T-helper 1 cell treated with Interleukin-12 subunit alpha and Interleukin-12 subunit beta and Interleukin-4 antibody, amounts not matched to agents 30 μg/mL and 1 μg/mL, for 36 hours (primary cell): ENCODE data around the gene CLIC3.

ENCODE experiments used
- H3K27ac Mint-ChIP-seq: one replicate; pipeline ENCODE4 v1.8.0; 2021; ENCODE audit warnings: mild to moderate bottlenecking, mixed read lengths
- H3K27me3 Mint-ChIP-seq: one replicate; pipeline ENCODE4 v1.8.0; 2021; ENCODE audit warnings: low read depth, mixed read lengths
- H3K36me3 Mint-ChIP-seq: one replicate; pipeline ENCODE4 v1.8.0; 2021; ENCODE audit warnings: low read depth, mixed read lengths
- H3K4me1 Mint-ChIP-seq: one replicate; pipeline ENCODE4 v1.8.0; 2021; ENCODE audit warnings: low read depth, mixed read lengths
- H3K4me3 Mint-ChIP-seq: one replicate; pipeline ENCODE4 v1.8.0; 2021; ENCODE audit warnings: mild to moderate bottlenecking, moderate library complexity, mixed read lengths
- H3K9me3 Mint-ChIP-seq: one replicate; pipeline ENCODE4 v1.8.0; 2021; ENCODE audit warnings: mixed read lengths

The CLIC3 gene

GRCh38 chr9:136977649-136978072, 18.7 kb downstream of the CLIC3 start:
- no peak overlapping the region for H3K4me3 Mint-ChIP-seq
- no peak overlapping the region for H3K27ac Mint-ChIP-seq
- H3K9me3 Mint-ChIP-seq = no peaks in the 10 kb centered on the region
- no peaks in the 10 kb centered on the region for H3K36me3 Mint-ChIP-seq
- H3K4me1 Mint-ChIP-seq = peaks cover 3% of the 10 kb centered on the region
- H3K27me3 Mint-ChIP-seq = peaks cover 9% of the 10 kb centered on the region

- peaks cover 9% of the 10 kb centered on the region for H3K27me3 Mint-ChIP-seq
- no peaks in the 10 kb centered on the region for H3K36me3 Mint-ChIP-seq
- H3K4me3 Mint-ChIP-seq = no peak within 1 kb of the TSS
- H3K4me1 Mint-ChIP-seq = peaks cover 3% of the 10 kb centered on the region
- no peak within 1 kb of the TSS for H3K27ac Mint-ChIP-seq
- no peaks in the 10 kb centered on the region for H3K9me3 Mint-ChIP-seq
These were observed 19.1 kb downstream of the CLIC3 start, which contains the start of gene PTGDS for GRCh38 chr9:136977223-136977622. Gene PTGDS (plus strand): TSS chr9:136977504. CDS start chr9:136977579, 75 bp downstream.

- Mint-ChIP-seq H3K4me3 (peak overlapping the region; percentile 34), H3K27me3 (peaks cover 8% of the 10 kb centered on the region), H3K4me1 (peaks cover 3% of the 10 kb centered on the region), H3K36me3 (no peaks in the 10 kb centered on the region), H3K27ac (no peak overlapping the region), H3K9me3 (no peaks in the 10 kb centered on the region)
These were observed 20.7 kb downstream of the CLIC3 start for GRCh38 chr9:136975644-136976043.

- no peaks in the 10 kb centered on the region for H3K9me3 Mint-ChIP-seq
- peaks cover 5% of the 10 kb centered on the region for H3K27me3 Mint-ChIP-seq
- peaks cover 3% of the 10 kb centered on the region for H3K4me1 Mint-ChIP-seq
- H3K27ac Mint-ChIP-seq = peak overlapping the region; percentile 59
- no peaks in the 10 kb centered on the region for H3K36me3 Mint-ChIP-seq
- H3K4me3 Mint-ChIP-seq = peak overlapping the region; percentile 34
These were observed 21.4 kb downstream of the CLIC3 start for GRCh38 chr9:136974817-136975535.

GRCh38 chr9:136973618-136974617, 22.4 kb downstream of the CLIC3 start:
- no peak overlapping the region for H3K4me3 Mint-ChIP-seq
- H3K9me3 Mint-ChIP-seq = no peaks in the 10 kb centered on the region
- H3K27ac Mint-ChIP-seq = no peak overlapping the region
- H3K36me3 Mint-ChIP-seq = no peaks in the 10 kb centered on the region
- H3K4me1 Mint-ChIP-seq = peaks cover 3% of the 10 kb centered on the region
- peaks cover 5% of the 10 kb centered on the region for H3K27me3 Mint-ChIP-seq

- H3K9me3 Mint-ChIP-seq = no peaks in the 10 kb centered on the region
- peaks cover 3% of the 10 kb centered on the region for H3K4me1 Mint-ChIP-seq
- no peak overlapping the region for H3K27ac Mint-ChIP-seq
- no peaks in the 10 kb centered on the region for H3K36me3 Mint-ChIP-seq
- no peak overlapping the region for H3K4me3 Mint-ChIP-seq
- H3K27me3 Mint-ChIP-seq = peaks cover 5% of the 10 kb centered on the region
These were observed 23.6 kb downstream of the CLIC3 start for GRCh38 chr9:136972743-136973142.

GRCh38 chr9:136972335-136972734, 24.0 kb downstream of the CLIC3 start:
- H3K4me3 Mint-ChIP-seq = no peak overlapping the region
- H3K9me3 Mint-ChIP-seq = no peaks in the 10 kb centered on the region
- no peaks in the 10 kb centered on the region for H3K36me3 Mint-ChIP-seq
- no peak overlapping the region for H3K27ac Mint-ChIP-seq
- peaks cover 3% of the 10 kb centered on the region for H3K4me1 Mint-ChIP-seq
- H3K27me3 Mint-ChIP-seq = peaks cover 5% of the 10 kb centered on the region

GRCh38 chr9:136971746-136972145, 24.6 kb downstream of the CLIC3 start:
- Mint-ChIP-seq H3K27ac (no peak overlapping the region), H3K4me3 (no peak overlapping the region), H3K36me3 (no peaks in the 10 kb centered on the region), H3K4me1 (peaks cover 3% of the 10 kb centered on the region), H3K27me3 (peaks cover 5% of the 10 kb centered on the region), H3K9me3 (no peaks in the 10 kb centered on the region)

- Mint-ChIP-seq H3K27ac (no peak overlapping the region), H3K4me1 (peaks cover 5% of the 10 kb centered on the region), H3K36me3 (no peaks in the 10 kb centered on the region)
These were observed 26.0 kb downstream of the CLIC3 start for GRCh38 chr9:136970361-136970760.

GRCh38 chr9:136969774-136970173, 26.6 kb downstream of the CLIC3 start:
- Mint-ChIP-seq H3K9me3 (no peaks in the 10 kb centered on the region), H3K4me1 (peaks cover 4% of the 10 kb centered on the region), H3K27ac (no peak overlapping the region), H3K36me3 (no peaks in the 10 kb centered on the region), H3K27me3 (no peaks in the 10 kb centered on the region), H3K4me3 (no peak overlapping the region)

More at GRCh38 chr9:136970361-136970760, 26.0 kb downstream of the CLIC3 start:
- Mint-ChIP-seq H3K9me3 (no peaks in the 10 kb centered on the region), H3K27me3 (no peaks in the 10 kb centered on the region), H3K4me3 (no peak overlapping the region)

- no peak overlapping the region for H3K4me3 Mint-ChIP-seq
- H3K27ac Mint-ChIP-seq = no peak overlapping the region
- H3K36me3 Mint-ChIP-seq = no peaks in the 10 kb centered on the region
- H3K27me3 Mint-ChIP-seq = no peaks in the 10 kb centered on the region
- H3K4me1 Mint-ChIP-seq = peaks cover 9% of the 10 kb centered on the region
- H3K9me3 Mint-ChIP-seq = no peaks in the 10 kb centered on the region
These were observed 27.2 kb downstream of the CLIC3 start for GRCh38 chr9:136969150-136969549.

GRCh38 chr9:136968333-136969127, 27.8 kb downstream of the CLIC3 start:
- Mint-ChIP-seq H3K9me3 (no peaks in the 10 kb centered on the region), H3K4me1 (peaks cover 9% of the 10 kb centered on the region), H3K27me3 (no peaks in the 10 kb centered on the region), H3K27ac (no peak overlapping the region), H3K4me3 (no peak overlapping the region), H3K36me3 (no peaks in the 10 kb centered on the region)

GRCh38 chr9:136965771-136966484, 30.4 kb downstream of the CLIC3 start:
- Mint-ChIP-seq H3K9me3 (no peaks in the 10 kb centered on the region), H3K36me3 (no peaks in the 10 kb centered on the region), H3K4me1 (peaks cover 11% of the 10 kb centered on the region), H3K27me3 (no peaks in the 10 kb centered on the region), H3K4me3 (peak overlapping the region; percentile 64), H3K27ac (peak overlapping the region; percentile 80)
